Muscle layer of colon (tissue), 2 donors: ENCODE measurements around the gene BST1.

Source experiments
- H3K27ac ChIP-seq: one replicate; pipeline ENCODE4 v1.7.0; 2013; ENCODE audit warnings: low read depth, mild to moderate bottlenecking, low read length, moderate library complexity
- H3K27me3 ChIP-seq, 2 donors: one replicate each; pipeline ENCODE4 v1.7.0; 2013; ENCODE audit warnings: low read length in 2 of 2, mild to moderate bottlenecking in 2 of 2; ENCODE audit not compliant: insufficient read depth in 2 of 2, control insufficient read depth in 1 of 2
- H3K36me3 ChIP-seq: one replicate; pipeline ENCODE4 v1.7.0; 2013; ENCODE audit warnings: mild to moderate bottlenecking, low read length; ENCODE audit not compliant: insufficient read depth
- H3K4me1 ChIP-seq: one replicate; pipeline ENCODE4 v1.7.0; 2013; ENCODE audit warnings: mild to moderate bottlenecking, low read length; ENCODE audit not compliant: insufficient read depth
- H3K4me3 ChIP-seq, 2 donors: one replicate each; pipeline ENCODE4 v1.7.0; 2013; ENCODE audit warnings: low read length in 2 of 2, low read depth in 1 of 2, mild to moderate bottlenecking in 1 of 2, moderate library complexity in 1 of 2
- H3K9ac ChIP-seq: one replicate; pipeline ENCODE4 v1.7.0; 2013; ENCODE audit warnings: low read length
- H3K9me3 ChIP-seq: one replicate; pipeline ENCODE4 v1.7.0; 2013; ENCODE audit warnings: mild to moderate bottlenecking, low read length
- donor health status: abdominal sarcoma.
- donor health status: Adenocarcinoma of cecum.

The BST1 gene

GRCh38 chr4:15694431-15694830 lies 8.4 kb upstream of the BST1 start:
- H3K4me1 ChIP-seq, result no peaks in the 10 kb centered on the region
- no peak overlapping the region for H3K4me3 ChIP-seq
- no peaks in the 10 kb centered on the region for H3K27me3 ChIP-seq
- no peaks in the 10 kb centered on the region for H3K9me3 ChIP-seq
- no peak overlapping the region for H3K9ac ChIP-seq
- H3K36me3 ChIP-seq, result no peaks in the 10 kb centered on the region
- no peak overlapping the region for H3K27ac ChIP-seq

- H3K4me3 ChIP-seq, result no peak overlapping the region
- H3K4me1 ChIP-seq, result no peaks in the 10 kb centered on the region
- H3K27me3 ChIP-seq, result no peaks in the 10 kb centered on the region
- no peaks in the 10 kb centered on the region for H3K9me3 ChIP-seq
- H3K27ac ChIP-seq, result no peak overlapping the region
- H3K9ac ChIP-seq, result no peak overlapping the region
- no peaks in the 10 kb centered on the region for H3K36me3 ChIP-seq
Observed at GRCh38 chr4:15695240-15695699, 7.6 kb upstream of the BST1 start.

- H3K36me3 ChIP-seq, result no peaks in the 10 kb centered on the region
- no peak overlapping the region for H3K9ac ChIP-seq
- H3K4me1 ChIP-seq, result no peaks in the 10 kb centered on the region
- no peaks in the 10 kb centered on the region for H3K9me3 ChIP-seq
- H3K27me3 ChIP-seq, result no peaks in the 10 kb centered on the region
- no peak overlapping the region for H3K4me3 ChIP-seq
- H3K27ac ChIP-seq, result no peak overlapping the region
Observed at GRCh38 chr4:15695729-15696128, 7.1 kb upstream of the BST1 start.

- Histone ChIP-seq H3K27ac (no peak overlapping the region), H3K4me1 (no peaks in the 10 kb centered on the region), H3K9me3 (no peaks in the 10 kb centered on the region), H3K36me3 (no peaks in the 10 kb centered on the region), H3K4me3 (no peak overlapping the region), H3K9ac (no peak overlapping the region), H3K27me3 (no peaks in the 10 kb centered on the region)
Observed at GRCh38 chr4:15696866-15697265, 6.0 kb upstream of the BST1 start.

GRCh38 chr4:15703439-15703838 lies 574 bp downstream of the BST1 start:
- no peaks in the 10 kb centered on the region for H3K27me3 ChIP-seq
- no peaks in the 10 kb centered on the region for H3K36me3 ChIP-seq
- peak overlapping the region; percentile 1 to 55 for H3K4me3 ChIP-seq
- H3K27ac ChIP-seq, result no peak overlapping the region
- no peaks in the 10 kb centered on the region for H3K9me3 ChIP-seq
- H3K9ac ChIP-seq, result no peak overlapping the region
- H3K4me1 ChIP-seq, result peaks cover 9% of the 10 kb centered on the region

DNA sequence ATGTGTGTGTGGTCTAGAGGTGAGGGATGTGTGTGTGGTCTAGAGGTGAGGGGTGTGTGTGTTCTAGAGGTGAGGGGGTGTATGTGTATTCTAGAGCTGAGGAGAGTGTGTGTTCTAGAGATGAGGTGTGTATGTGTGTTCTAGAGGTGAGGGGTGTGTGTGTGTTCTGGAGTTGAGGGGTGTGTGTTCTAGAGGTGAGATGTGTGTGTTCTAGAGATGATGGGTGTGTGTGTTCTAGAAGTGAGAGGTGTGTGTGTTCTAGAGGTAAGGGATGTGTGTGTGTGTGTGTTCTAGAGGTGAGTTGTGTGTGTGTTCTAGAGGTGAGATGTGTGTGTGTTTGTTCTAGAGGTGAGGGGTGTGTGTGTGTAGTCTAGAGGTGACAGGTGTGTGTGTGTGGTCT lies 1.3 kb downstream of the BST1 start:
- H3K36me3 ChIP-seq, result no peaks in the 10 kb centered on the region
- H3K27me3 ChIP-seq, result no peaks in the 10 kb centered on the region
- no peak overlapping the region for H3K4me3 ChIP-seq
- no peak overlapping the region for H3K27ac ChIP-seq
- H3K9me3 ChIP-seq, result no peaks in the 10 kb centered on the region
- H3K4me1 ChIP-seq, result peaks cover 9% of the 10 kb centered on the region
- H3K9ac ChIP-seq, result no peak overlapping the region

DNA sequence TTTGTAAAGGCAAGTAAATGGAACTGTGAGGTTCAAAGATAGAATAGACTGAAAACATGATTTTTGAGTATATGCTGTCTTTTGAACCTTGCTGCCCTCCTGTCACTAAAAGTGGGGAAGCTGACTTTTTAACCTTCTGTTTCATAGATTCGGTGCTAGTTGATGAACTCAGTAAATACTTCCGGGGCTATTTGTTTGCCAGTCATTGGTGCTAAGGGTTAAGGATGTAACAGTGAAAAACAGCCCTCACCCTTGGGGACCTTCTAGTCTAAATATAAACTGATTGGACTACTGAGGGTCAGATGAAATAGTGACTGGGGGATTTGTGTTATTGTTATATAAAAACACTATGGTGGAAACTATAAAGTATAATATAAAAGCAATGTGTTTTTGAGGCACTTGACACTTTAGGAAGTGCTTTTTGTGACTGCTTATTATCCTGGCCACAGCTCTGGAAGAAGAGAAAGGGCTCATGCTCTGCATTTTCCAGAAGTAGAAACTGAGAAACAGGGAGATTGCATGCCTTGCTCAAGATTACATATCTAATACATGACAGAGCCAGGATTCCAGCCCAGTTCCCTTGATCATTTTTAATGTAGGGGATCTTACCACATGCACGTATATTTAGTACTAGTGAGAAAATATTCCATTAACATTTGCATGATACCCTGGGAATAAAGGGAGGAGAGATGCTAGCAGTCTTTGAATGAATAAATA lies 3.9 kb downstream of the BST1 start:
- Histone ChIP-seq H3K9me3 (no peaks in the 10 kb centered on the region), H3K27me3 (no peaks in the 10 kb centered on the region), H3K4me3 (no peak overlapping the region), H3K36me3 (no peaks in the 10 kb centered on the region), H3K4me1 (peaks cover 9% of the 10 kb centered on the region), H3K27ac (no peak overlapping the region), H3K9ac (no peak overlapping the region)

DNA sequence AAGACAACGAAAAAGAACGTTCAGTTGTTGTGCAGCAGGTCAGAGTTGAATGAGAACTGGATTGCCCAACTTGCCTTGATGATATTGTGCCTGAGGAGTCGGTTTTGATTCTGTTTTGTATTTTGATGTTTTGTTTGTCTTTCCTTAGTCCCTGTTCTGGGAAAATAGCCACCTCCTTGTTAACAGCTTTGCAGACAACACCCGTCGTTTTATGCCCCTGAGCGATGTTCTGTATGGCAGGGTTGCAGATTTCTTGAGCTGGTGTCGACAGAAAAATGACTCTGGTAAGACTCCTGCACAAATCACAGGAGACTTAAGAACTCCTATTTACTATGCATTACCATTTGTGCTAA lies 4.5 kb downstream of the BST1 start:
- Histone ChIP-seq H3K27me3 (no peaks in the 10 kb centered on the region), H3K9ac (no peak overlapping the region), H3K9me3 (no peaks in the 10 kb centered on the region), H3K27ac (no peak overlapping the region), H3K36me3 (no peaks in the 10 kb centered on the region), H3K4me1 (peaks cover 6% of the 10 kb centered on the region), H3K4me3 (no peak overlapping the region)

DNA sequence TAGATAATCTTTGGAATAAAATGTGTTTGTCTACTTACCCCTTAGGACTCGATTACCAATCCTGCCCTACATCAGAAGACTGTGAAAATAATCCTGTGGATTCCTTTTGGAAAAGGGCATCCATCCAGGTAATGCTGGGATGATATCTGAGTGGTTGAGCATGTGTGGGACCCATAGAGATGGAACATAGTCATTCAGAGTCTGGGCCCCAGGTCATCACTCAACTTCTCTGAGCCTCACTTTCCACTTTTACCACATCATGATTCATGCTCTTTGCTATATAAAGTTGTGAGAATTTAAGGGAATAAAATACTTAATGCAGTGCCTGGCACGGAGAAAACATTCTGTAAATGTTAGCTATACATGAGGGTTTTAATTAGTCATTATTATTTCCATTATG lies 8.9 kb downstream of the BST1 start:
- H3K36me3 ChIP-seq, result no peaks in the 10 kb centered on the region
- no peaks in the 10 kb centered on the region for H3K9me3 ChIP-seq
- H3K4me3 ChIP-seq, result no peak overlapping the region
- no peak overlapping the region for H3K27ac ChIP-seq
- H3K9ac ChIP-seq, result no peak overlapping the region
- peaks cover 6% of the 10 kb centered on the region for H3K4me1 ChIP-seq
- H3K27me3 ChIP-seq, result no peaks in the 10 kb centered on the region

- H3K4me3 ChIP-seq, result no peak overlapping the region
- no peak overlapping the region for H3K27ac ChIP-seq
- no peak overlapping the region for H3K9ac ChIP-seq
- no peaks in the 10 kb centered on the region for H3K27me3 ChIP-seq
- no peaks in the 10 kb centered on the region for H3K9me3 ChIP-seq
- no peaks in the 10 kb centered on the region for H3K36me3 ChIP-seq
- peaks cover 7% of the 10 kb centered on the region for H3K4me1 ChIP-seq
Observed at GRCh38 chr4:15712214-15712613, 9.3 kb downstream of the BST1 start.

DNA sequence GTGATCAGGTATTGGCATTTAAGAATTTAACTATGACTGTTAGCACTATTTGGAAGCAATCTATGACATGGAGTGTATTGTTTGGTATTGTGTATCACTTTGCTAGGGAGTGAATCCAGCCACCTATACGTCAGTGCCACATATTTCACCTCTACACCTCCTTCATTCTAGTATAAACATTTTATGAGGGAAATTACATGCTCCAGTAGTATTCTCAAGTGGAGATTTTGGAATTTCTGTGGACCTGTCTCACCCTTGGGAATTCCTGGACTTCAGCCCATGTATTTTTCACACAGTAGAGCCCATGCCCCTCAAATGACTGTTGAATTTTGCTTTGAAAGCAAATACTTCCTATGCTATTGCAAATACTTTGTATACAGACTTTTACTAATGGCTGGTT lies 11.3 kb downstream of the BST1 start:
- Histone ChIP-seq H3K4me3 (no peak overlapping the region), H3K4me1 (peaks cover 21% of the 10 kb centered on the region), H3K9me3 (no peaks in the 10 kb centered on the region), H3K27ac (no peak overlapping the region), H3K27me3 (no peaks in the 10 kb centered on the region), H3K9ac (no peak overlapping the region), H3K36me3 (no peaks in the 10 kb centered on the region)

DNA sequence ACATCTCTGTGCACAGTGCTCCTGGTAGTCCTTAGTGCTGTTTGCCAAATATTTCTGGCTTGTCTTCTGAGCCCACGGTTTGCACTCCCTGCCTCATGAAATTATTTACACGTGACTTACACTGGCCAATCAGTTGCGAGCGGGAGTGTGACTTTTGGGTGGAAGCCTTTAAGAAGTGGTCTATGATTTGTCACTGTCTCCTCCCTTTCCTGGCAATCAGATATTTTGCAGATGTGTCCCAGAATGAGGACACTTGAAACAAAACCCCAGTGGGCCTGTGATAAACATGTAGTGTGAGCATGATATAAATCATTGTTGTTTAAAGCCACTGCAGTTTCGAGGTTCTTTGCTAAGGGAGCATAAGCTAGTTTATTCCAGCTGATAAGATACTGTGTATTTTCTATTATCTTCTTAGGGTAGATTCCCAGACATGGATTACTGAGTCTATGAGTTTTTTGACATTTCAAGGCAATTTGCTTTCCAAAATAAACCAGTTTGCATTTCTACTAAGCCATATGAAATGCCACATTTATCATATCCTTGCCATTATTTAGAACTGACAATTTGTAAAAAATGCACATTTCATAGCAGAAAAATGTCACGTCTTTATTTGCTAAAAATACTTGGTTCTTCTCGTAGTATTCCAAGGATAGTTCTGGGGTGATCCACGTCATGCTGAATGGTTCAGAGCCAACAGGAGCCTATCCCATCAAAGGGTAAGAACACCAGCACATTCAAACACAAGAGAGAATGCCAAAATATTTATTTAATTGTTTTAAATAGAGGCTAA lies 12.0 kb downstream of the BST1 start:
- H3K4me1 ChIP-seq, result peaks cover 28% of the 10 kb centered on the region
- no peak overlapping the region for H3K9ac ChIP-seq
- no peaks in the 10 kb centered on the region for H3K36me3 ChIP-seq
- H3K27me3 ChIP-seq, result no peaks in the 10 kb centered on the region
- H3K9me3 ChIP-seq, result no peaks in the 10 kb centered on the region
- no peak overlapping the region for H3K4me3 ChIP-seq
- no peak overlapping the region for H3K27ac ChIP-seq
